HG02588 (cell line): ENCODE results near the gene LRRC2.
"Not testable (repeated sequence)": the region's sequence is repeated elsewhere in the genome, so short reads cannot be mapped to it uniquely, and the experiment has no call there.

Experiments used
- ATAC-seq: cut with Tn5 transposase; IDR thresholded peaks from one replicate; pipeline ENCODE4 v1.9.1; 2021; ENCODE audit warnings: mild to moderate bottlenecking, moderate library complexity; ENCODE audit not compliant: unreplicated experiment

The LRRC2 gene

DNA sequence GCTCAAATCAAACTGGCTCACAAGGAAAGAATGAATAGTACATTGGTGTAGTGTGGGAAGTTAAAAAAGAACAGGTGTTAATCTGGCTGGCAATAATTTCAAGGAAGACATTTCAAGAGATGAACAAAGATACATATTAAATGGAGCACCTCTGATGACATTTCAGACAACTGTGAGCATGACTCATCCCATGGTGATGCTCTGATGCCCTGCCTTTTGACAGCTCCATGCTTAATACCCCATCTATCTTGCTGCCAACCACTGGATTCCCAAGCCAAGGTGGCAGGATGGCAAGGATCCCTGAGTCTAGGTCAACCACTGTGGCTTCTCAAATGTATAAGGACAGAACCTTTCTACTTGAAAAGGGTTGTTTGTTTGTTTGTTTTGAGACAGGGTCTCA lies 29.3 kb downstream of the LRRC2 start:
- no peak for ATAC-seq

DNA sequence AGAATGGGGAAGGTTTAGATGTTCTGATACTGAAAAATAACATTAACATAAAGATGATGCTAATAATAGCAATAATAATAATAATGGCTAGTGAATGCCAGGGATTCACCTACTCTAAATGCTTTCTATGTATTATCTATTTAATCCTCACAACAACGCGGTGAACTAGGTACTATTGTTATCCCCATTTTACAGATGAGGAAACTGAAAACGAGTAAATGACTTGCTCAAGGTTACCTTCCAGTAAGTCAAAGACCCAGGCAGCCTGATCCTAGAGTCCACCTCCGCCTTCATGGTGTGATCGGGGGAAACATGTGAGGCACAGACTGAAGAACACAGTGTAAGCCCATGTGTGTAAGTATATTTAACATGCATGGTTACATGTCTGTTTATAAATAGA lies 30.4 kb downstream of the LRRC2 start:
- no peak for ATAC-seq

DNA sequence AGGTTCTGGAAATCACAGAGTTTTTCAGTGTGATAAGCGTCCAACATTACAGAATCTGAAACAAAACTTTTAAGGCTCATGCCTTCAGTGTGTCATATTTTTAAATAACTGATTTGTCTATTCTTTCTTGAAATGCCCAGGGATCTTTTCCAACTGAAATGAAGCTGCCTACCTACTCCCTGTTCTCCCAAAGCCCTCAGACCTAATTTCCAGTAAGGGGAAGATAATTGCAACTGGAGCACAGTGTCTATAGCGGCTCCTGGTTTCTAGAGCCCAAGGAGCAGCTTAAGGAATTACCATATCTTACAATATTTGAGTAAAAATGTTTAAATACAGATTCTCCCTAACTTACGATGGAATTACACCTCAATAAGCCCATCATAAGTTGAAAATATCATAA lies 33.0 kb downstream of the LRRC2 start:
- no peak for ATAC-seq

DNA sequence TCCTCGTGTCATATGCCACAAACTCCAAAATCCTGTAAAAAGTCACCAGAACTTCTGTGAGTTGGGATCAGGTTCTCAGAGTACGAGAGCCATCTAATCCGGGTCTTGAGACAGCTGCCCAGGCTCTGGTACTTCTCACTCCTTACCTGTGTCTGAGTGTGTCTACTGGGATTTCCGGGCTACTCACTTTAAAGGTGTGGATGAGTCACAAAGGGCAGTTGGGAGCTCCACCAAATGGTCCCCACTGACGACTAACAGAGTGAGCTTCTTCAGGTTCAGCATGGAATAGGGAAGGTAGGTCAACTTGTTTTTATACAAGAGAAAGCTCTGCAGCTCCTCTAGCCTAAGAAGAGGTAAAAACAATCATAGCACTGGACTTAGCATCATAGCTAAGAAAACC lies 38.9 kb downstream of the LRRC2 start:
- ATAC-seq, result no peak

DNA sequence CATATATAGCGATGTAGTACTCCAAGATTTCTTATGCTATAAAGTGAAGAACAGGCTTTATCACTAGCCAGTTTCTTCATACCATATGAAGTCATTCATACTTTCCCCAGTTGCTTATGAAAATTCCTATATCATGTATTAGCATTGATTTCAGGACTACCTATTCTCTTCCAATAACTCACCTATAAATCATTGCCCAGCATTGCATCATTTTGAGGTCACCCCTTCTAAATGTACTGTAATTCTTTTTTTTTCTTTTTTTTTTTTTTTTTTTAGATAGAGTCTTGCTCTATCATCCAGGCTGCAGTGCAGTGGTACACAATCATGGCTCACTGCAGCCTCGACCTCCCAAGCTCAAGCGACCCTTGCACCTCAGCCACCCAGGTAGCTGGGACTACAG lies 41.3 kb downstream of the LRRC2 start:
- ATAC-seq, result no peak

DNA sequence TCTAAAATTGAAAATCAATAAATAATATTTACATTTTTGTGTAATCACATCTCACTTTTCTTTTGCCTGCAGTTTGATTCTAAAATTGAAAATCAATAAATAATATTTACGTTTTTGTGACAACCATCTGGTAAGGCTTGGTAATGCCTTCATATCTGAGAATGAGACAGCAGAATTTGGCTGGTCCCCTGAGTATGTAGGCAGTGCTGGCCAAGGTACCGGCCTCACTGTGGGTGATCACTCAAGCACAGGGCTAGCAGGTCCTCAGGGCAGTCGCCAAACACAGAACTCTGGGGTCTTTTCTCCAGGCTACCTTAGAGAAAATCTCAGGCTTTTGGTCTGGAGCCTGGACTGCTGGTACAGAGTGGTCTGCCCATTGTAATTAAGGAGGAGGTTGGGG lies 42.1 kb downstream of the LRRC2 start:
- no peak for ATAC-seq

DNA sequence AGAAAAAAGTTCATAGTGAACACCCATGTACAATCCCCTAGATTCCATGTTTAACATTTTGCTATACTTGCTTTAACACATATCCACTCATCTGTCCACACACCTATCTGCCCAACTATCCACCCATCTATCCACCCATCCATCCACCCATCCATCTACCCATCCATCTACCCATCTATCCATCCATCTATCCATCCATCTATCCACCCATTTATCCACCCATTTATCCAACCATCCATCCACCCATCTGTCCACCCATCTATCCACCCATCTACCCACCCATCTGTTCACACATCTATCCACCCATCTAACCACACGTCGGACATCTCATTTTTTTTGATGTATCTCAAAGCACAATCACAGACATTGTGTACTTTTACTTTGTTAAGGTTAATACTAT lies 42.5 kb downstream of the LRRC2 start:
- ATAC-seq, result no peak

DNA sequence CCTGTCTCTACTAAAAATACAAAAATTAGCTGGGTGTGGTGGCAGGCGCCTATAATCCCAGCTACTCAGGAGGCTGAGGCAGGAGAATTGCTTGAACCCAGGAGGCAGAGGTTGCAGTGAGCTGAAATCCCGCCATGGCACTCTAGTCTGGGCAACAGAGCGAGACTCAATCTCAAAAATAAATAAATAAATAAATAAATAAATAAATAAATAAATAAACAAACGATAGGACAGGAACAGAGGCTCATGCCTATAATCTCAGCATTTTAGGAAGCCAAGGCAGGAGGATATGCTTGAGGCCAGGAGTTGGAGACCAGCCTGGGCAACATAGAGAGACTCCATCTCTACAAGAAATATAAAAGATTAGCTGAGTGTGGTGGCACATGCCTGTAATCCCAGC lies 43.9 kb downstream of the LRRC2 start:
- not testable (repeated sequence) for ATAC-seq

DNA sequence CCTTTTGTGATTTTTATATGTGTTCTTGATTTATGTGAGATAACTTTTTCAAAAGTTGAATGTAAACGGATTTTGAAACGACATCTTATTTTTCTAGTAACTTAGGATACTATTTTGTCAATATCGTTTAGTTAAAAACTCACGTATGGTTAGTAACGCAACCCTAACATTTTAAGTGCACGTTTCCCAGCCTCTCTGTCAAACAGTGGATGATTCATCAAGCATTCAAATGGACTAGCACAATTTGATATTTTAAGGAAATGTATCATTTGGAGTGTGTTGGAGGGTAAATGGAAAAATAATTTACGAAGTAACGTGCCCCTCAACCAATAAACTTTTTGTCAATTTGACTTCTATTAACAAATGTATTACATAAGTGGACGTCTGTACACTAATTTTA lies 45.0 kb downstream of the LRRC2 start:
- no peak for ATAC-seq

DNA sequence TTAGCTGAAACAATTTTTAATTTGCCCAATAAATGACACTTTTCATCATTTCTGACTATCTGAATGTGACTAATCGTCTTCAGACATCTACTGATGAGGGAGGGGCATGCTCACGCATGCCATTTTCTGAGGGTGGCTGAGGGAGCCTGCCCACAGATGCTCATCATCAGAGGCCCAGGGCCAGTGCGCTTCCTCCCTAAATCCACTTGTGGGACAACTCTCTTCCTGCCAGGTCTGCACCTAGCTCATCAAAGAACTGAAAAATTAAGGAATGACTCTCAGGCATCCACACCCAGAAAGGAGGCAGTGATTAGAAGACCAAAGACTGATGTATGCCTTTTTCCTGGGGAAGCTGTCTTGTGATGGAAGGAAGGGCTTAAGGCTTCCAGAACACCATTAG lies 45.6 kb downstream of the LRRC2 start:
- no peak for ATAC-seq

DNA sequence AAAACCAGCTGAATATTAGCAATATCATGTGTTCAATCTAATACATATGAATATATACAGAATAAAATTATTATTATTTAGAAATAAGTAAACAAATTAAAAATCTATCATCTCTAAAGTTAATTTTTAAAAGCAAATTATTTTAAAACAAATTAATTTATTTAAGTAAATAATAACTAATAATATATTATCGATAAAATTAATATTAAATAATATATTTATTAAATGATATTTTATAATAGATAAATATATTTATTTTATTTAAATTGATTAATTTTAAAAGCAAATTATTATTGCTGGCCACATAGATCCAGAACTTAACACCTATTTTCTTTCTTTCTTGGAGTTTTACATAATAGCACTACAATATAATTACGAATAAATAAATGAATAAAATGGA lies 46.1 kb downstream of the LRRC2 start:
- no peak for ATAC-seq

DNA sequence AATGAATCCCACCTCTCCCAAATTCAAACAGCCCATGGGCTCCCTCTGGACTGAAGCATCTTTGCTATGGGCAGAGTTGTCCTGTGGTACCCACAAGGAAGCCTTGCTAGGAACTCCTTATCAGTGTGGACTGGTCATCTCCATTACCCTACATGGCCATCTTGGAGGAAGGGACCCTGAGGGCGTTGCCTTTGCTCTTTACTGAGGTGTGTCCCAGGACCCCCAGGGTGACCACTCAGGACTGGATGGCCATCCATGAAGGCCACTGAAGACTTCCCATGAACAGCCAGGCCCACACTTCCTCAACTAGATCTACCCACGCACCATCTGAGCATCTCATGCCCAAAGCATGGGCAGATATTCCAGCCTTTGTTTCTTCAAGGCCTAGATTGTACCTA lies 48.3 kb downstream of the LRRC2 start:
- no peak for ATAC-seq

DNA sequence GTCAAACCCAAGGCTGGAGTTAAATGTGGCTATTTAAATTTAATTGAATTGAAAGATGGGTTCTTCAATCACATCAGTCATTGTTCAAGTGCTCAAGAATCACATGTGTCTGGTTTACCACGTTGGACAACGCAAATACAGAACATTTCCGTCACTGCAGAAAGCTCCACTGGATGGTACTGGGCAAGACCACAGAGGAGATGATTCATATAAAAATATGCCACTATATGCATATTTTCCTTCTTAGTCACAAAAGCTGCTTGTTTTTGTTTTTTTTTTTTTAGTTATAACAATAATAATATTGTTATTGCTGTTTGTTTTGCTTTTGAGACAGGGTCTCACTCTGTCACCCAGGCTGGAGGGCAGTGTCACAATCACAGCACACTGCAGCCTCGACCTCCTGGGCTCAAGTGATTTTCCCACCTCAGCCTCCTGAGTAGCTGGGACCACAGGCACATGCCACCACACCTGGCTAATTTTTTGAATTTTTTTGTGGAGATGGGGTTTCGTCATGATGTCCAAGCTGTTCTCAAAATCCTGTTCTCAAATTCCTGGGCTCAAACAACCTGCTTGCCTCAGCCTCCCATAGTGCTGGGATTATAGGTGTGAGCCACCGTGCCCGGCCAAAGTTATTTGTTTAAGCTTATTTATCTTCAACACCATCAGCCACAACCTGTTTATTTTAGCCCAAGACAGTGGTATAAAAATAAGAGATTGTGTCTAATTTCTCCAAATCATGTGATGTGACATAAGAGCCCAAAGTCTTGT lies 48.9 kb downstream of the LRRC2 start:
- ATAC-seq, result no peak

DNA sequence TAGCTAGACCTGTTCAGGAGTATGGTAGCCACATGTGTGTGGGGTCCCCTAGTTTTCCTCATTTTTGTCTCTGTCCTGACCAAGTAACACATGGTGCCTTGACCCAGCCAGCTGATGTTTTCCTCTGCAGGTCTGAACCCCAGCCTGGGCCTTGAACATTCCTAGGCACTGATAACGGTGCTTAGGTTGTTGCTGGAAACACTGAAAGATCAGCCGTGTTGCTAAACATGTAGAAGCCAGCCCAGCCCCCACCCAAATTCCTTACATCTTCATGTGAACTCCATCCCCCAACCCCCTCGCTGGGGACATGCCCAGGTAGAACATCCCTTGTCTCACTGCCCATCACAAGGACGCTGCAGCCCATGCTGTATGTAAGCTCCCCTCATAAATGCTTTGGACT lies 49.6 kb downstream of the LRRC2 start:
- no peak for ATAC-seq

DNA sequence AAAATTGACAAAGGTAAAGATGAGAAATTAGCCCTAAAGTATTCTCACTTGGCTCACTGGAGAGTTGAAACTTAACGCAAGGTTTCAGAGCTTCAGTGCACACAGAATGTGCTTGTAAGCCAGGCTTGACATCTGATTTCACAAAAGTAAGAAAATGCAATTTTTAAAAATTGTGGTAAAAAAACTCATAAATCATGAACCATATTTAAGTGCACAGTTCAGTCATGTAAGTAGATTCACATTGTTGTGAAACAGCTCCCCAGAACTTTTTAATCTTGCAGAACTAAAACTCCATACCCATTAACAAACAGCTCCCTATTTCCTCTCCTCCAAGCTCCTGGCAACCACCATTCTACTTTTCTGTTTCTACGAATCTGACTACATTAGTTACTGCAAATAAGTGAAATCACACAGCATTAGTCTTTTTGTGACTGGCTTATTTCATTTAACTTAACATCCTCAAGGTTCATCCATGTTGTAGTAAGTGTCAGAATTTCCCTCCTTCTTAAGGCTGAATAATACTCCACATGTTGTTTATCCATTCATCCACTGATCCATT lies 53.8 kb downstream of the LRRC2 start:
- no peak for ATAC-seq

DNA sequence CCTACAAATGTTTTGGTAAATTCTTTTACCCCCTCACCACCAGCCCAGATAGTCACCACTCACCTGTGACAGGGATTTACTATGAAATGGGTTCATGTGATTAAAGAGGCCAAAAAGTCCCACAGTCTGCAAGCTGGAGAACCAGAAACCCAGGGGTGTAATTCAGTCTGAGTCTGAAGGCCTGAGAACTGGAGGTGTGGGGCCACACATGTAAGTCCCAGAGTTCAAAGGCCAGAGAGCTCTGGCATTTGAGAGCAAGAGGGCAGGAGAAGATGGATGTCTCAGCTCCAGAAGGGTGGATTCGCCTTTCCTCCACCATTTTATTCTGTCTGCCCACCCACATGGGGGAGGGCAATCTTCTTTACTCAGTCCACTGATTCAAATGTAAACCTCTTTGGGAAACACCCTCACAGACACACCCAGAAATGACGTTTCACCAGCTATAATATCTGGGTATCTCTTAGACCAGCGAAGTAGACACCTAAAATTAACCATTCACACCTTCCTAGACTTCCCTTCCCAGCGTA lies 56.4 kb downstream of the LRRC2 start:
- ATAC-seq, result no peak

DNA sequence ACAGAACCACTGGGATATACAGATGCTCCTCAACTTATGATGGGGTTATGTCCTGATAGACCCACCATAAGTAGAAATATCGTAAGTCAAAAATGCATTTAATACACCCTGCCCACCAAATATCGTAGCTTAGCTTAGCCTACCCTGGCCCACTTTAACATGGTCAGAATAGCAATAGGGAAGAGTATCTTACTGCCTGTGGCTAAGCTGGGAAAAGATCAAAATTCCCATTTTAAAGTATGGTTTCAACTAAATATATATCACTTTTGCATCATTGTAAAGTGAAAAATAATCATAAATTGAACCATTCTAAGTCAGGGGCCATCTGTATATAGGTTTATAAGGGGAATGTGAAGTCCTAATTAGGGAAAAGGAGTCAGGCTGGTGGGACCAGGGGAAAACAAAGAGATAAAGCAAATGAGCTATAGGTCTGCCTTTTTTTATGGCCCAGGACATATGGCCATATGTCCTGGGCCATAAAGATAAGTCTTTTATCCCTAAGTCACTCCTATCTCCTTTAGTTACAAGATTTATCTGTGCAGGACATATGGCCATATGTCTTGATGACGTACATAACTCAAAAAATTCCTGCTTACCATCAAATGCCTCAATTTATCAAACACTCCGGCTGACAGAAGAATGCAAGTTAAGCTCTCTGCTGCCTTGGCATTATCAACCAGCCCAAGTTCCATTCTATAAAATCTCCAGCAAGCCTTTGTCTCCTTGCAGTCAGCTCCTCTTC lies 57.1 kb downstream of the LRRC2 start:
- ATAC-seq, result no peak

DNA sequence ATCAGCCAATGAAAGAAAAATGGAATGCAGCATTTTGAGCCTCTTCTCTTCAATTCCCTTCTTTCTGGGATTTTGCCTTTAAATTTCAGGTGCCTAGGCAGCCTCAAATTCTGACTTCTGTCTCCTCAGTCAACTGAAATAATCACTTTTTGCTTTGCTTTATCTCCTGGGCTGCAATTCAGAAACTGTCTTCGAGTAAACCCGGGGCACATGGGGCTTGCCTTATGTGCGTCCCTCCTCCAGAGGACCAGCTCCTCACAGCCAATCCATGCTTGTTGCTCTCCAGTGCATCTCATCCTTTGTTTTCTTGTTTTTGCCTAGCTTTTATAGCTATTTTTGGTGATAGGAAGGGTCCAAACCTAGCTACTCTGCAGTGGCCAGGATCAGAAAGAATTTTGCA lies 59.6 kb downstream of the LRRC2 start:
- no peak for ATAC-seq

DNA sequence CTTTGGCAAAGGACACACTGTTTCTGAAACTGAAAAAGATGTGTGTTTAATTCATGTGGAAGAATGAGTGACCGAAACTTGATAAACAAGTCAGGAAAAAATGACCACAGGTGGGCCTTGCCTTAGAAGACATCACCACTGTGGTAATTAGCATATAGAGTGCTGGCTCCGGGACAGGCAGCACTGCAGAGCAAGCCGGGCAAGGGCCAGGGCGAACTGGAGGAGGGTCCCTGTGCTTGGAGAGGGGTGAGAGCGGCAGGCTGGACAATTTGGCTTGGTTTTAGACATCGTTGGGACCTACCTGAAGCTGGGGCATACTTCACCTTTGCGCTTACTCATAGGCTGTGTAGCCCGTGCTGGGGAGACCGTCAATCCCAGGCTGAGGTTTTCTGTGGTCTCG lies 60.1 kb downstream of the LRRC2 start:
- ATAC-seq, result no peak

DNA sequence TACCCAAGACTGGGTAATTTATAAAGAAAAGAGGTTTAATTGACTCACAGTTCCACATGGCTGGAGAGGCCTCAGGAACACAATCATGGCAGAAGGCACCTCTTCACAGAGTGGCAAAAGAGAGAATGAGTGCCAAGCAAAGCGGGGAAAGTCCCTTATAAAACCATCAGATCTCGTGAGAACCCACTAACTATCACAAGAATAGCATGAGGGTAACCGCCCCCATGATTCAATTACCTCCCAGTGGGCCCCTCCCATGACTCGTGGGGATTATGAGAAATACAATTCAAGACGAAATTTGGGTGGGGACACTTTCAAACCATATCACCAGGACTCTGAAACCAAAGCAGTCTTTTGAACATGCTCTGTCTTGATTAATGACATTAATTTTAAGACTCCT lies 61.3 kb downstream of the LRRC2 start:
- no peak for ATAC-seq

DNA sequence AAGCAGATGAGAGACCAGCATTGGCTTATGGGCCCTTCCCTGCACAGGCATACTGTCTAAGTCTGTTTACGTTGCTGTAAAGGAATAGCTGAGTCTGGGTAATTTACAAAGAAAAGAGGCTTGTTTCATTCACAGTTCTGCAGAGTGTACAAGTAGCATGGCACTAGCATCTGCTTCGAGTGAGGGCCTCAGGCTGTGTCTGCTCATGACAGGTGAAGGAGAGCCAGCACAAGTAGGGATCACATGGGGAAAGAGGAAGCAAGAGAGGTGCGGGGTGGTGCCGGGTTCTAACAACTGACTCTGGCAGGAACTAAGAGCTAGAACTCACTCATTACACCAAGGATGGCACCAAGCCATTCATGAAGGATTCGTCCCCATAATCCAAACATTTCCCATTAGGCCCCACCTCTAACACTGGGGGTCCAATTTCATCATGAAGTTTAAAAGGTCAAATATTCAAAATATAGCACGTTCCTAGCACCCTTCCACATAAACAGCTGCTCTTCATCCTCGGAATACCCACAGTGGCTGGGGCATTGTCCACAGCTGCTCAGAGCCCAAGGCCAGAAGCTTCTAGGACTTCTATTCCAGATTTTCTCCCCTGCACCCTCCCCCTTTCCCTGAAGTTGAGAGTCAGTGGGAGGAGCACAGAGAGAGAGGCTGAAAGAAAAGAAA lies 62.8 kb downstream of the LRRC2 start:
- ATAC-seq, result no peak

DNA sequence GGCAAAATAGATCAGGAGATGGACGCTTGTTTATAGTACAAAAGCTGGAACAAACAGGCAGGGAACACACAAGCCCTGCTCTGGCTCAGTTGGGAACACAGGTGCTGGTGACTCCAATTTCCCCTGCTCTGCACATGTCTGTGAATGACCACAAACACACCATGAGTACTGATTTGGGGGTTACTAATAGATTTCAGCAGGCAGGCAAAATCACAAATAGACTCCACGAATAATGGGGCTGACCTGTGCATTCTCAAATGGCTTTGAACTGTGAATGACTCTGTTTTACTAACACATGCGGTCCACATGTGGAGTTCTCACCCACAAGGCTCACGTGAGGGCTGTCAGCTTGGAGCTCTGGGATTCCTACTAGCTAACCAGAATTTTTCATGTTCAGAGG lies 64.4 kb downstream of the LRRC2 start:
- no peak for ATAC-seq
